Dedifferentiated amniotic fluid mesenchymal stem cell (primary cell): ENCODE results near the gene TP53BP1.
"Not testable (repeated sequence)": the region's sequence is repeated elsewhere in the genome, so short reads cannot be mapped to it uniquely, and the experiment has no call there.

Experiments
- DNase-seq: peaks from one replicate; pipeline ENCODE4 v3.0.0-alpha.2; 2016; ENCODE audit errors: extremely low spot score

The TP53BP1 gene

DNA sequence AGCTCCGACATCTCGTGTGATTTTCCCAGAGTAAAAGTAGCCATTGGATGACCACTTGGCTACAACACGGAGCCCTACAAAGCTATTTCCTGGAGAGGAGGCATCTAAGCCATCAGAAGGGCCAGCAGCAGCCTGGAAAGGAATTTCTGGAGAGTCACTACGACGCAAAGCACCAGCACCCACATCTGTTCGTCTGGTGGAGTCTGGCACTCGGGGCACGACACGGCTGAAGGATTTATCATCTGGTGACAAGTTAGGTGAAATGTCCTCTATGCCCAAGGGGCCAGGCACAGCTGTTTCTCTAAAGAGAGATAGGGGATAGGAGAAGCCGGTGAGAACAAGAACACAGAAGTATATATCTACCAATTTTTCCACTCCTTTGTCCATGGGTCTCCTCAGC, 72.5 kb downstream of the TP53BP1 start:
- no peak for DNase-seq

- no peak for DNase-seq
These were observed 78.8 kb downstream of the TP53BP1 start for GRCh38 chr15:43414196-43414595.

- DNase-seq = no peak
These were observed 80.9 kb downstream of the TP53BP1 start for GRCh38 chr15:43412096-43412495.

- peak; percentile 21 for DNase-seq
These were observed 82.3 kb downstream of the TP53BP1 start for GRCh38 chr15:43410572-43411214.

- no peak for DNase-seq
These were observed 84.2 kb downstream of the TP53BP1 start for GRCh38 chr15:43408789-43409188.

- DNase-seq = no peak
These were observed 86.1 kb downstream of the TP53BP1 start for GRCh38 chr15:43406808-43407207.

DNA sequence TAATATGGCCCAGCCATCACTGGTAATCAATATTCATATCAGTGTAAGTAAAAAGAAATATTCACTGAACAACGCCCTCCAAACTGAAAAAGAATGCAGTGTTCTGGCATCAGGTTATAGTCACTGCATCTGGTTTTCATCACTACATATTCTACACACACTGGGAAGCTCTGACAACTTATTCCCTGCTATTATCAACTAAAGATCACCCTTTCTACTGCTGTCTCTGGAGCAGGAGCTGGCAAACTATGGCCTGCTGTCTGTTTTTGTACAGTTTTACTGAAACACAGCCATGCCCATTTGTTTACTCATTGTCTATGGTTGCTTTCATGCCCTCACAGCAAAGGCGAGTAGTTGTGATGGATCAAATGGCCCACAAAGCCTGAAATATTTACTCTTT, 86.8 kb downstream of the TP53BP1 start:
- DNase-seq = no peak

DNA sequence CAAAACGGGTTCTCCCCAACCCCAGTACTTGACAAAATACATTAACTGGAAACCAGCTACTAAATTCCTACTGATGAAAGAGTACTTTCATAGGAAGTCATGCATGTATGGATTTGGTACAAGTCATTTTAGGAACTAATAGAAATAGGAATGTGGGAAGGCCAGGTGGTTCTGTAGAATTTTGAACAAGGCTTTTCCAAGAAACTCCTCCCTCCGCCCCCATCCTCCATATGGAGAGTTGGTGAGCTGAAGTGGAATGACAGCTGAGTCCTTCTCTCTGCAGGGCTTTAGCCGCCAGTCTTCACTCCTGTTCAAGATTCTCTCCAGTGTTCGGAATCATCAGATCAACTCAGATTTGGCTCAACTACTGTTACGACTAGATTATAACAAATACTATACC, 88.8 kb downstream of the TP53BP1 start:
- DNase-seq = no peak

GRCh38 chr15:43403616-43404015, 89.3 kb downstream of the TP53BP1 start:
- DNase-seq = no peak

GRCh38 chr15:43402255-43402654, 90.7 kb downstream of the TP53BP1 start:
- DNase-seq = no peak

DNA sequence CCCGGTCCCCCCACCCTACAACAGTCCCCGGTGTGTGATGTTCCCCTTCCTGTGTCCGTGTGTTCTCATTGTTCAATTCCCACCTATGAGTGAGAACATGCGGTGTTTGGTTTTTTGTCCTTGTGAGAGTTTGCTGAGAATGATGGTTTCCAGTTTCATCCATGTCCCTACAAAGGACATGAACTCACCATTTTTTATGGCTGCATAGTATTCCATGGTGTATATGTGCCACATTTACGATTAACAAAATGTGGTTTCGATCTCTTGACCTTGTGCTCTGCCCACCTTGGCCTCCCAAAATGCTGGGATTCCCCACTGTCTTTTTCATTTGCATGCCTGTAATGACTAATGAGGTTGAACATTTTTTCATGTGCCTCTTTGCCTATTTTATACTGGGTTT, 99.4 kb downstream of the TP53BP1 start:
- DNase-seq = not testable (repeated sequence)

DNA sequence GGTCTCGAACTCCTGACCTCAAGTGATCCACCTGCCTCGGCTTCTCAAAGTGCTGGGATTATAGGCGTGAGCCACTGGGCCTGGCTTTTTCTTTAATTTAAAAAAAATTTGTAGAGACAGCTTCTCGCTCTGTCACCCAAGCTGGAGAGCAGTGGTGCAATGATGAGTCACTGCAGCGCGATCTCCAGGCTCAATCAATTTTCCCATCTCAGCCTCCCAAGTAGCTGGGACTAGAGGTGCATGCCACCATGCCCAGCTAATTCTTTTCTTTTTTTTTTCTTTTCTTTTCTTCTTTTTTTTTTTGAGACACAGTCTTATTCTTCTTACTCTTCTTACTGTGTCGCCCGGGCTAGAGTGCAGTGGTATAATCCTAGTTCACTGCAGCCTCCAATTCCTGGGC, 102.2 kb downstream of the TP53BP1 start:
- no peak for DNase-seq

- no peak for DNase-seq
These were observed 109.9 kb downstream of the TP53BP1 start for GRCh38 chr15:43383070-43383469.

GRCh38 chr15:43382310-43382709, 110.6 kb downstream of the TP53BP1 start:
- no peak for DNase-seq

DNA sequence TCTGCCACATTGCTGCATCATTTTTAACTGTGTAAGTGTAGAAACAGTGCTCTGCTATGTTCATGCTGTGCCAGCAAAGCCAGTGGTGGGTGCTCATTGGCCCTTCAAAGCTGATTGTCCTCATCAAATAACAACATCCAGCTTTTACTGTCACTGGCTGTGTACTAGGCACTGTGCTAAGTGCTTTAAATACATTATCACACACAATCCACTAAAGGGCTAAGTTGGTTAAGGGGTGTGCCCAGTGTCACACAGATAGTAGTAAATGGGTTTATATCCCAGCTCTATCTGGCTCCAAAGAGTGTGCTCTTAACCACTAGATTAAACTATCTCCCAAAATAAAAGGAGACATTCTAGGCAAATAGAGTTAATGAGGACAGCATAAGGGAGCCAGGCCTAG, 114.4 kb downstream of the TP53BP1 start:
- no peak for DNase-seq

DNA sequence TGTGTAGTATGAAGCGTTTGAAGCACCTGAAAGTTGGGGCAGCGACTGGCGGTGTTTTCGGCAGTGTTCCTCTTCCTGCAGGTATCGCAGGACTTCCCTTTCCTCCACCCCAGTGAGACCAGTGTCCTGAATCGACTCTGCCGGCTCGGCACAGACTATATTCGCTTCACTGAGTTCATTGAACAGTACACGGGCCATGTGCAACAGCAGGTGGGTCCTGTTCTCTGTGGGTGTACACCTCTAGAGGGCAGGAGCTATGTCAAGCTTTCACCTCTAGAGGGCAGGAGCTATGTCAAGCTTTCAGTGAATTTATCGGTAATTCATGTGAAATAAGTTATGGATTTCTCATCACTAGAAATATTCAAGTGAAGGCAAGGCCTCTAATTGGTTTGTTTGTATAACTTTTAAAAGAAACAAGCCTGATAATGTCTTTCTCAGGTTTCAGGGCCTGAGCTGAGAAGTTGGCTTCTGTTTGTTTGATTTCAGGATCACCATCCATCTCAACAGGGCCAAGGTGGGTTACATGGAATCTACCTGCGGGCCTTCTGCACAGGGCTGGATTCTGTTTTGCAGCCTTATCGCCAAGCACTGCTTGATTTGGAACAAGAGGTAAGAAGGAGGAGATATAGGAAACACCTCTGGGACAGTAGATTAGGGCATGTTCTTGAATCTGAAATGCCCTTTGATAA, 116.8 kb downstream of the TP53BP1 start:
- peak; percentile 29 for DNase-seq

DNA sequence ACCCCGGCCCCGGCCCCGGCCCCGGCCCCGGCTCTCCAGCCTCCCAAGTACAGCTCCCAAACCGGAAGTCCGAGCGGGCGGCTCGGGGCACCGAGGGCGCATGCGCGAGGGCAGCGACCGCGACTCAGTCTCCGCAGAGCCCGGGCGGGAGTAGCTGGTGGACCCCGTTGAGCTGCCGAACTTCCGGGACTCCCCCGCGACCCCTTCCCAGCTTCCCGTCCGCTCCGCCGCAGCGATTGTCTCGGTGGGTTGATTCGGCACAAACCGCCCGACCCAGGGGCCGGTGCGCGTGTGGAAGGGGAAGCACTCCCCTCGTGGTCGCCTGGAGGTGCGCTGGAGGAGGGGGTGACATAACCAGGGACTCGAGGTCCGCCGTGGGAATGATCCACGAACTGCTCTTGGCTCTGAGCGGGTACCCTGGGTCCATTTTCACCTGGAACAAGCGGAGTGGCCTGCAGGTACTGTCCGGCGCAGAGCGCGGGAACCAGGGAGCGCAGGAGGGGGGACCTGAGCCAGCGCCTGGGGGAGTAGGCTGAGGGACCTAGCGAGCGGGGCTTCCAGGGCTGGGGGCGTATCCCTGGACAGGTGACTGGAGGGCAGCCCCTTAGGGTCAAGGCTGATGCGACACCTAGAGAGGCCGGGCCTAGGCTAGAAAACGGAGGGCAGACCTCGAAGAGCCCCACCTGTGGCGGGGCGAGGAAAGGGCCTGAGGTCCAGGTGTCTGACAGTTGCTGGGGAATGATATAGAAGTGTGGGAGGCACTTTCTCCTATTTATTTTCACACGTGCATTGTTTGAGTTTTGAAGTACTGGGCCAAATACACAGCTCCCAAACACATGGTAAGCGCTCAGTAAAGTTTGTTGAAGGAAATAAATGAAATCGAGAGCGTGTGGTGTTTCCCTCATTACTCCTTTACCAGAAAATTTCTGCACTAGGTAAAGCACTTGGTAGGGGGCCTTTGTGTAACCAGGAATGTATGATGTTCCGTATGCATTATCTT, 121.7 kb downstream of the TP53BP1 start, which contains the start of the genes TUBGCP4 and ZSCAN29:
Gene TUBGCP4 (plus strand): TSS at position 127 of the 1,000 bp plus-strand sequence. CDS start 254 bp downstream, at position 381.
Gene ZSCAN29 (minus strand): TSS at position 69 of the 1,000 bp plus-strand sequence. CDS start 1,130 bp downstream, outside the sequence.
- DNase-seq = peak; percentile 65

- DNase-seq = no peak
These were observed 122.5 kb downstream of the TP53BP1 start for GRCh38 chr15:43370310-43370974.

DNA sequence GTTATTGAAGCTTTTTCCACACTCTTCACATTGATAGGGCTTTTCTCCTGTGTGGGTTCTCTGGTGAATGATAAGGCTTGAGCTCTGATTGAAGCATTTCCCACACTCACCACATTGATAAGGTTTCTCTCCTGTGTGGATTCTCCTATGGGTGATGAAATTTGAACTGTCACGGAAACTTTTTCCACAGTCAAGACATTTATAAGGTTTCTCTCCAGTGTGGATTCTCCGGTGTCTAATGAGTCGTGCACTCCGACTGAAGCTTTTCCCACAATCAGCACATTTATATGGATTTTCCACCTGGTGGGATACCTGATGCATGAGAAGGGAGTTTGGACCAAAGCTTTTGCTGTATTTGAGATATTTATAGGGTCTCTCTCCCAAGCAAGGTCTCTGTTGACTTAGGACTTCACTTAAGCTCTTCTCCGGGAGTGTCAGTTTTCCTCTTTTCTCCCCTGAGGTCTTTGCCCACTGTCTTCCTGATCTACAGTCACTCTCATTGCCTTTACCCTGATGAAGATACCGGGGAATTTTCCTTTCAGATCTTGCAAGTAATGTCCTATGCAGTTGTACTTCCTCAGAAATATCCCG, 131.5 kb downstream of the TP53BP1 start:
- DNase-seq = no peak

DNA sequence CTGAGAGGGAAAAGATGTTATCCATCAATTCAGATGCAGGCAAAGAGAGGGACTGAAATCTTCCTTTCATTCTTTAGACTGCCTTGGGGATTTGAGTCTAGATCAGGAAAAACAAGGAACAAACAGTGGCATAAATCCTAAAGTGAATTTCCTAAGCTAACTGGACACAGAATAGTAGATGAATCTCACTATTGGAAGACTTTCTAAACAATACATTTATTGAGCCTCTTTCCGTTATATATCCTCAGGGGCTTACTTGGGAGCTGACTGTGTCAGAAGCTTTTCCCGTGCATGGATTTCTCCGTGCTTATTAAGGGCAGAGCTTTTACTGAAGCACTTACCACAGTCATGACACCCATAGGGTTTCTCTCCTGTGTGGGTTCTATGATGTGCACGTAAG, 132.1 kb downstream of the TP53BP1 start:
- DNase-seq = no peak
